Stimulated activated CD8-positive, alpha-beta memory T cell treated with anti-CD3 and anti-CD28 coated beads, Interleukin-2, amount 100 ng/mL, for 48 hours (primary cell): ENCODE results near the gene TIMM22.
"Not testable (repeated sequence)": the region's sequence is repeated elsewhere in the genome, so short reads cannot be mapped to it uniquely, and the experiment has no call there.

ENCODE experiments used
- DNase-seq, 2 donors: peaks; one replicate each; pipeline ENCODE4 v3.0.0-alpha.2; 2020; ENCODE audit warnings: low read depth in 2 of 2

The TIMM22 gene

DNA sequence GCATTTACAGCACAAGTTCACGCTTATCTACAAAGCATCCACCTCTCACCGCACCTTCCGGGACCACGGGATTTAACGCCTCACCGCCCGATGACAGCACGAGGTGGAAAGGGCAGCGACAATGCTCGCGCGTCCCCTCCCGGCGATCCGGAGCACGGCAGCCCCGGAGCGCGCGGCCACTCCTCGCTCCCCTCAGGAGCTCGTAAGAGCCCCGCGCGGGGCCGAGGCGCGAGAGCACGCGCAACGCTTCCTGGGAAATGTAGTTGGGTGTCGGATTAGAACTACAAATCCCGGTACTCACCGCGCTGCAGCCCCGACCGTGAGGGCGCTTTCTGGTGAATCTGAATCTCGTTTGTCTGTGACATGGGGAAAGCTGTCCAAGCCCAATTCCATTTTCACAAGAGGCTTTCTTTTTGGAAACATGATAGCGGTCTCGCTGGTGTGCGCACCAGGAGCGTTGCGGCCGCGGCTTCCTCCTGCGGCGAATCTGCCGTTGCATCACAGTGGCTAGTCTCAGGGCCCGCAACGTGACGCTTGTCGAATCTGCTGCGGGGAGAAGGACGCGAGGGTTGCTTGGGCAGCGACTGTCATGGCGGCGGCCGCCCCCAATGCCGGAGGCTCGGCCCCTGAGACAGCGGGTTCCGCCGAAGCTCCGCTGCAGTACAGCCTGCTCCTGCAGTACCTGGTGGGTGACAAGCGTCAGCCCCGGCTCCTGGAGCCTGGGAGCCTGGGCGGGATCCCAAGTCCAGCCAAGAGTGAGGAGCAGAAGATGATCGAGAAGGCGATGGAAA, at the start of gene TIMM22:
Gene TIMM22, plus strand, starts transcription at position 576 of the 791 bp plus-strand sequence. Its CDS starts 14 bp downstream, at position 590.
- peak; percentile 82 to 87 for DNase-seq

DNA sequence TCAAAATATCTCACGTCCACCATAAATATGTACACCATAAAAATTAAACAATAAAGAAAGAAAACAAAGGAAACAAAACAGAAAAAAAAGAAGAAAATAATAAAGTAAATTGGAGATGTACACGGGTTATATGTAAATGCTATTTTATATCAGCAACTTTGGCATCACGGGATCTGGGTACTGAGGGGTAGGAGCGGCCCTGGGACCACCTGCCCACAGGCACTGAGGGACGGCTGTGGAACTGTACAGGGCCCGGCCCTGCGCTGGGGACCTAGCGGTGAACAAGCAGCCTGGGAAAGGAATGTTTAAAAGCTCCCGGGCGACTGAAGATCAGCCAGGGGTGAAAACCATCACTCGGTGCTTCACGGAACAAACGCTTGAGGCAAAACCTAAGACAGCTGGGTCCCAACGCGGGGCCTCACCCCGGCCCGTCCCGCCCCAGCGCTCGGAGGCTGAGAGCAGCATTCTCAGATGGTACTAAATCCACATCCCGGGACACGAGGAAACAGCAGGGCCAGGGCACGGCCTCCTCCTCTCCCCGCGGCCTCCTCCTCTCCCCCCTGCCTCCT, 48.6 kb upstream of the TIMM22 start:
- DNase-seq, result no peak

DNA sequence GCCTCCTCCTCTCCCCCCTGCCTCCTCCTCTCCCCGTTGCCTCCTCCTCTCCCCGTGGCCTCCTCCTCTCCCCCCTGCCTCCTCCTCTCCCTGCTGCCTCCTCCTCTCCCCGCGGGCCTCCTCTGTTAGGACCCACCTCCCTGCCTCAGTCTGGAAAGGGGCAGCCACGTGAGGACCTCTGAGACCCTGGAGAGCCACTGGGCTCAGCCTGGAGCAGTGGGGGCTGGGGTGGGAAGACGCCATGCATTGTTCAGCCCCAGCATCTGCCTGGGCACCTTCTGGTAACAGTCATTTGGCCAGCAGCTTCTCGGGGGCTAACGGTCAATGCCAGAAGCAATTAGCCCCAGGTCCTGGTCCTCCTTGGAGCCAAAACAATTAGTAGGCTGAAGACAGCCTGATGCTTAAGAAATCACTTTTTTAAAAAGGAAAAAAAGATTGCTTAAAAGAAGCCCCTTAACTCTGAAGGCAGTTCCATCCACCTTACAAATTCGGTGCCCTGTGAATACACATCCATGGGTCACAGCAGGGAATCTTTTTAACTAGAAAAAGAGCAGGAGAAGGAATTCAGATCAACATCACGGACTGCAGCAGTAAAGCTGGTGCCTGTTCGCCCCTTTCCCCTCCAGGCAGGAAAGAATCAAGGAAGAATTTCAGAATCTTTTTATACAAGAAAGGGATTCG, 47.2 kb upstream of the TIMM22 start:
- DNase-seq, result no peak

DNA sequence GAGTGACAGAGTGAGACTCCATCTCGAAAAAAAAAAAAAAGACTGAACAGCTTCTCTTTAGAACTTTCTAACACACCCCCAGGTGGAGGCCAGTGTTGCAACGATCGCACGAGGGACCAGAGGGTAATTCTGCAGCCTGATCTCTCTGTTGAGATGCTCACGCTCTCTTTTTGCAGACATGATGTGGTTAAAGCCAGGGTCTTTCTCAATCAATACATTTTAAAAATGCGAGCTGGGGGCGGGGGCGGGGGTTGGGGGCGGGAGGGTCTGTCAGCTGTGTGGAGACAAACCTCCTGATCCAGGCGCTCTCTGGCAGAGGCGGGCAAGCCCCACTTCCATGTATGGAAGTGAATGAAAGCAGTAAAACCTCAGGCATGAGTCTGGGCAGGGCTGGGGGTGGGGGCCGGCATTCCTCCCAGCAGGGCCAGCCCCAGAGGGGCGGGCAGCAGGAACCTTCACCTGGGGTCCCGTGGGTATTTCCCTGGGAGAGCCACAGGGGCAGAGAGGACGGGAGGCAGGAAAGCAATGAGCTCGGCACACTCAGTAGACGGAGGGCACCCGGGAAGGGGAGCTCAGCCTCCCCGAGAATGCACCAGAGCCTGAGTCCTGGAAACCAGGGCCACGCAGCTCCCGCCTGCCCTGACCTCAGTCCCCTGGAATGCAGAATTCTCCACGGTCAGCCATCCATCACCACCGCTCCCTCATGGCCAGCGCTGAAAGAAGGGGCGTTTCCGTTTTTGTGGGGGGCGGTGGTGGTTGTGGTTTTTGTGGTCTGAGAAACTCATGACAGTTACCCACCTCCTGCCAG, 45.4 kb upstream of the TIMM22 start:
- DNase-seq, result no peak

DNA sequence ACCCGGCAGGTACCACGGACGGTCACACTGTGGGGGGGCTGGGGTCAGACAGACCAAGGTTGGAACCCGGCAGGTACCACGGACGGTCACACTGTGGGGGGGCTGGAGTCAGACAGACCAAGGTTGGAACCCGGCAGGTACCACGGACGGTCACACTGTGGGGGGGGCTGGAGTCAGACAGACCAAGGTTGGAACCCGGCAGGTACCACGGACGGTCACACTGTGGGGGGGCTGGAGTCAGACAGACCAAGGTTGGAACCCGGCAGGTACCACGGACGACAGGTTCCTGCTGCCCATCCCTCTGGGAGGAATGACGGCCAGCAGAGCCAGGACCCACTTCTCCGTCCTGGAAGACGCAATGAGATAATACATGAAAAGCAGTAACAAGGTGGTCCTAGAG, 44.3 kb upstream of the TIMM22 start:
- not testable (repeated sequence) for DNase-seq

DNA sequence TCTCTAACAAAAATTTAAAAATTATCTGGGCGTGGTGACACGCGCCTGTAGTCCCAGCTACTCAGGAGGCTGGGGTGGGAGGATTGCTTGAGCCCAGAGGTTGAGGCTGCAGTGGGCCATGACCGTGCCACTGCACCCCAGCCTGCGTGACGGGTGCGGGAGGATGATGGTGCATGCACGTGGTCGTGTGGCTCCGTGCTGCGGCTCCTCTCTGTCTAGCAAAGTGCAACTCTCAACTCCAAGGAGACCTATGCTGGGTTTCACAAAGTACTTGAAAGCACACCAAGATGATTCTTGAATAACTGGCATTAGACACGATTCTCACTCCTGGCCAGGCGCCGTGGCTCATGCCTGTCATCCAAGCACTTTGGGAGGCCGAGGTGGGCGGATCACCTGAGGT, 43.2 kb upstream of the TIMM22 start:
- no peak for DNase-seq

DNA sequence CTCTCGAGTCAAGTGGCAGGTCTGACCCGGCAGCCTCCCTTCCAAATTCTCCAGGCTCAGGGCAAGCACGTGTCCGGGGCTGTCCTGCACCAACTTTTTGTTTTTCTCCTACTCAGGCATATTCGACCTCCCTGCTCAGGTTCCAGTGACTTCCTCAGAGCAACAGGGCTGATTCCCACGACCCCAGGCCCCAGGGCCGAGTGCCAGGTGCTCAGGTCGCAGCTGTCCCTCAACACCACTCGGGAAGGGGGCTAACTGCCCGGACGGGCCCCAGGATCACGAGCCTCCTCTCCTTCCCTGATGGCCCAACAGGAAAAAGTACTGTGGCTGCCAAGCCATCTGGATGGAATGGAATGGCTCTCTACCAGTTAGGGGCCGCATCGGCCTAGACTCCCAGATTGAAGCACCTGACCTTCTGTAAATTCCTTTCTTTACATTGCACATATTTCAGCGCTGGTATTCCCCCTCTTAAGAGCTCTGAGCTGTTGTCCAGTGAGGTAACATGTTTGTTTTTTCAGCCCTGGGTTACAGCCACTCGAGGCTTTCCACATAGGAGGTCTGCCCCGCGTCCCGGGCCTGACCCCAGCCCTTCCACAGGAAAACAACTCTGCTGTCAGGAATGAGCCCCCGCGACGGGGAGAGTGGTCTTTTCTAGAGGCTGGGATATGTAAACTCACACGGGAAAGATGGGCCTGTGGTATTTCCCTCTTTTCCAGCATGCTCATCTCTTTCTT, 42.3 kb upstream of the TIMM22 start:
- no peak for DNase-seq

DNA sequence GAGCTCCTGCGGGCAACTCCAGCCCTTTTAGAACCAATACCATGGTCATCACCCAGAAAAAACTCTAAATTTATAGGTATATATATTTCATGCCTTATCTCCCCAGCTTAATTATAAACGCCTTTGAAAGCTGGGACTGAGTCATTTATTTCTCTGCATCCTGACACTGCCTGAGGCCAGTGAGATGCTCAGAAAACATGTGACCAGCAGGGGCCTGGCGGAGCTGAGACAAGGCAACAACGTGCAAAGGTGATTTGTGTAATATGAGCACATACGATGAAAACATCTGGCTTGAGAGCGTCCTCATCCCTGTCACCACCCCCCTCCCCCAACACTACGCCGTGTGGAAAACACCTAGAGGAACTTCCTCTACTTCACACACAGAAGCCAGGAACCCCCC, 40.0 kb upstream of the TIMM22 start:
- DNase-seq, result no peak

DNA sequence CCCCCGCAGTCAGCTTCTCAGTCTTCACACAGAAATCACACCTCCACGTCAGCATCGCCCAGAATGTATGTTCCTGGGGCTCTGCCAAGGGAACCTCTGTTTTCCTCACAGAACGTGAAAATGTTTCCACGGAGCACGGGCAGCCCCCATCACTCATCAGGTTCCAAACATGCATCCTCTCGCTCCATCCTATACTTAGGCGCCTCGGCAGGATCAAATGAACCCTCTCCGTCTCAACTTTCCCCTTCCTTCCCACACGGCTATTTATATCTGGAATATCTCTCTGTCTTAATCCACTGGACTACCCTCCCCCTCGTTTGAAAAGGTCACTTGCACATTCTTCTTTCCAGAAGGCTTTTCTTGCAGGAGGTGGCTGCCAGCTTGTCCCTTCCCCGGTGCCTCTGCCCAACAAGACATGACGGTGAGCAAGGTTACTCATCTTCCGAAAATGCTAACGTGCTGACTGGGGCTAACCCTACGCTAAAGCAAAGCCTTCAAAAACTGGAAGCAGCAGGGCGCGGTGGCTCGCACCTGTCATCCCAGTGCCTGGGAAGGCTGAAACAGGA, 39.0 kb upstream of the TIMM22 start:
- DNase-seq, result no peak

DNA sequence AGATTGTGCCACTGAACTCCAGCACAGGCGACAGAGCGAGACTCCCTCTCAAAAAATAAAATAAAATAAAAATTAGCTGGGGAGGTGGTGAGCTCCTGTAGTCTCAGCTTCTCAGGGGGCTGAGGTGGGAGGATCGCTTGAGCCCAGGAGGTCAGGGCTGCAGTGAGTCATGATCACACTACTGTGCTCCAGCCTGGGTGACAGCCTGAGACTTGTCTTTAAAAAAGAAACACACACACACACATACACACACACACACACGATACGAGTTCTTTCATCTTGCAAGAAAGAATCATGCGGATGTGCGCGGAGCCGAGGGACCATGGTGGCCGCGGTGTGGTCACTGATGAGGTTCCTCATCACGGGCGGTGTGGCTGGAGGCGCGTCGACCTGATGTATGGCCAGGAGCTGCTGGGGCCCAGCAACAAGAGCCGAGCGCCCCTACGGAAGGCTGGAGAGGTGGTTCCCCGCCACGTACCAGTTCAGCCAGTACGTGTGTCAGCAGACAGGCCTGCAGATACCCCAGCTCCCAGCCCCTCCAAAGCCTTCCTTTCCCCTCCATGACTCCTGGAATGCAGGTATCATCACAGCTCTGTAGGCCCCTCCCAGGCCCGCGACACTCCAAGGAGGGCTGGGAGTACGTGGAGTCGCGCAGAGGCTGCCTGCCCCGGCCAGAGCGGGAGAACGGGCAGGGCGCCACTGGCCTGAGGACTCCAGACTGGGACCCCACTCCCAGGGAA, 38.0 kb upstream of the TIMM22 start:
- DNase-seq, result no peak

DNA sequence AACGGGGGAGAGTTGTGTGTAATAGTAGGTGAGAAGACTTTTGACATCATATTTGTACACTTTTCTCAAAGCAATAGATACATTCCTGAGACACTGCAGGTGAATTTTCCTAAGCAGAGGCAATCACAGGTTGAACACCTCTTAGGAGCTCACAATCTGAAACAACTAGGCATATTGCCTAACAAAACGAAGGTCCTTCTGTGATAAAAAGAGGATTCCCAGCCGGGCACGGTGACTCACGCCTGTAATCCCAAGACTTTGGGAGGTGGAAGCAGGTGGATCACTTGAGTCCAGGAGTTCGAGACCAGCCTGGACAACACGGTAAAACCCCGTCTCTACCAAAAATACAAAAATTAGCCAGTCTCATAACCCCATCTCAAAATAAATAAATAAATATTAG, 34.8 kb upstream of the TIMM22 start:
- no peak for DNase-seq

DNA sequence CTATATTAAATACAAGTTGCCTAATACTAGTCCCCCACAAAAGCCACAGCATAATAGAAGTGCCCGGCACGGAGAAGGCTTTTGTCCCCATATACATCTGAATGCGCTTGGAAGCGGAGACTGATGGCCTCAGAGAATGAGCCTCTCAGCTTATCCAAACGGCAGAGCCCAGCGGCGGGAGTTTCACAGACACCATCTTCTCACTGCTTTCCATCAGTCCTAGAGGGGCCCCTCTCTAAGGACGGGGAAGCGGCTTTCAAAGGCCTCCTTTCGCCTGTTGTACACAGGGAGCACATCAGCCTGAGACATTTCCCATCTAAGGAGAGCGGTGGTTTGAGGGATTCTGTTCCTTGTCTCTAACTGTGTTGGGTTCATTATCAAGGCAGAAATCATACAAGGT, 34.3 kb upstream of the TIMM22 start:
- DNase-seq, result no peak

DNA sequence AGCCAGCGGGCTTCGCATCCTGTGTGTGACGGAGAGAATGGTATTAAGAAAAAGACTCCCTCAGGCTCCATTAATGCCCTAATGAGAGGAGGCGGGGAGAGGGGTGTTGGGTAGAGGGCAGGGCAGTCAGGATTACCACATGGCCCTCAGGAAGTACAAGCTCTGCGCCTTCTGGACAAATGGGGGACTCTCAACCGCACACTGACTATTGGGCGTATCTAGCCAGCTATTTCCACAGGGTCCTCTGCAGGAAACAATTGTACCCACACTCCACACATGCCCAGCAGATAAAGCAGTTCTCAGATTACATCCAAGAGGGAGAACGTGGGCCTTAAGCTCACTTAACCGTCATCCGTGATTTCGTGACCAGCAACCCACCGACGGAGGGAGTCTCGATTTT, 32.1 kb upstream of the TIMM22 start:
- no peak for DNase-seq

DNA sequence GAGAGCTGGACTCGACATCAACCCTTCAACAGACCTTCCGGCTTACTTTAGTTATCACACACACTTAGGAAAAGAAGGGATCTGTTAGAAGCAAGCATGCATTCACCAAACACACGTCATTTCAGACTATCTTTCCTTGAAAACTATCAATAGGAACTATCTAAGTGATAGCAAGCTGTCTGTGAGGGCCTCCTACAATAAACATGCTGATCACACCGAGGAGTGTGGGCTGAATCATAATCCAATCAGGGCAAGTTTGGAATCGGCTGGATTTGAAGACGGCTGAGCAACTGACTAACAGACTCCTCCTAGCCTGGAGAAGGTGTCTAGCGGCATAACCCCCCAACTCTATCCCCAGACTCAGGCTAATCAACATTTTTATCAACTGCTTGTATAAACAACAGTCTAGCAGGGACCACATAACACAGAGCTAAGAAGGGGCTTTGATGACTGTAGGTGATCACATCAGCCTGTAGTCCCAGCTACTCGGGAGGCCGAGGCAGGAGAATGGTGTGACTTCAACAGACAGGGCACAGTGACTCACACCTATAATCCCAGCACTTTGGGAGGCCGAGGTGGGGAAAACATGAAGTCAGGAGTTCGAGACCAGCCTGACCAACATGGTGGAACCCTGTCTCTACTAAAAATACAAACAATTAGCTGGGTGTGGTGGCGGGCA, 31.5 kb upstream of the TIMM22 start:
- DNase-seq, result no peak

DNA sequence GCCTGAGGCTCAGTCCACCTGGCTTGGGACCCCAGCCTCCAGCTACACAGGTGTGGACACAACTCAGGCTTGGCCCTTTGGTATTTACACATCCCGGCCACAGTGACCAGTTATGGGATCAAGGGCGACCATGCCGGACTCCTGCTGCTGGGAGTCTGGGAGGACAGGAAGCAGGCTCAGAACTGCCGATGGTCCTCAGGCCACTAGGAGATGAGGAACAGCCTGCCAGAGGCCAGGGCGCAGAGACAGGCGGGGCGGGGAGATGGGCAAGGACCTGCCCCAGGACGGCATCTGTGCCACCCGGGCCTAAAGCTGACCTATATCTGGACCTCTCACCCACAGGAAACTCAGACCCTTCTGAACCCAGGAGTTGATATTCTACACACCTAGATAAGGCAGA, 29.8 kb upstream of the TIMM22 start:
- no peak for DNase-seq

DNA sequence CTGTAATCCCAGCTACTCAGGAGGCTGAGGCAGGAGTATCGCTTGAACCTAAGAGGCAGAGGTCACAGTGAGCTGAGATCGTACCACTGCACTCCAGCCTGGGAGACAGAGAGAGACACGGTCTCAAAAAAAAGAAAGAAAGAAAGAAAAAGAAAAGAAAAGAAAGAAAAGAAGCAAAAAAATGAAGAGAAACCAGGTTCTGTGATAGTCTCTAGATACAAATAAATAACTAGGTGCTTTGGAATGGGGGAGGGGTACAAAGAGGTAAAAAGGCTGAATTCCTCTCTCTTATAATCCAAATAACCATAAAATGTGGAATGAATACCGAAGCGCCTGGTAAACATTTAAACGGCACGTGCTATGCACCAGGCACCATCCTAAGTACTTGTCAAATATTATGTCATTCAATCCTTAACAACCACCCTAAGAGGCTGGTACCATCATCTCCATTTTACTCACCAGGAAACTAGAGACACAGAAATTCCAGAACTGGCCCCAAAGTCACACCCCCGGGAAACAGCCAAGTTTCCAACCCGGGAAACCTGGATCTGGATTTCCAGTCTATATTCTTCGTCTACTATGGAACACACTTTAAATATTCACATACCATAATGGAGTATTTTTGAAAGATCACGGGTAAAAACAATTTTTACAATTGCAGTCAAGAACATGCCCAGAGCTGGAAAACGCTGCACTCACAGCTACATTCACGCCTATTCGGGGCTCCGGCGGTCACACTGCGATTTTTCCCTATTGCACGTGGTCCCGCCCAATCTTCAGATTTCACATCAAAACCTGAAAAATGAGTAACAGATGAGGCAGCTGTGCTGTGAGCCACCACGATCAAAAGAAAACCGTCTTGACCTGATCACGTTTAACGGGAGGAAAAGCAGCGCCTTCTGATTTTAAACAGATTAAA, 27.9 kb upstream of the TIMM22 start:
- no peak for DNase-seq

DNA sequence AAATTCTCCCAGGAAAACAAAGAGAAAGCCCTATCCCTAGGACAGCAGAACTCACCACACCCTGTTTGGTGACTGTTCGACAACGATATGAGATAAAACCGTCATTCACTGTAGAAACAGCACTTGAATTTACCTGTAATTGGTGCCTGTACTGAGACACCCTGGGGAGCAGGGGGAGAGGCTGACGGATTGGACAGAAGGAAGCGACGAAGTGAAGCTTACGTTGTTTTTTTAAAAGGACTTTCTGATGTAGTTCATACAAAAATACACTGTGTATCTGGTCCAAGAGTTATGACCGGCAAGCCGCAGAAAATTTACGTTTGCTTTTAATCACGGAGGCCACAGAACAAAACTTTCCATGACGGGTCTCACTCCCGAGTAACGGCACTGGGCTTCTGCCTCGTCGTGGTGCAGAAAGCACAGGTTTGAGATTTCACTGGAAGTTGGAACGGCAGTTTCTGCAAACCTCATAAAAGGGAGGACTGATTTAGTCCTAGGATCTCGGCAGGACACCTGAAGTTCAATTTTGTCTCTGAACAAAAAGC, 27.0 kb upstream of the TIMM22 start:
- DNase-seq, result no peak

DNA sequence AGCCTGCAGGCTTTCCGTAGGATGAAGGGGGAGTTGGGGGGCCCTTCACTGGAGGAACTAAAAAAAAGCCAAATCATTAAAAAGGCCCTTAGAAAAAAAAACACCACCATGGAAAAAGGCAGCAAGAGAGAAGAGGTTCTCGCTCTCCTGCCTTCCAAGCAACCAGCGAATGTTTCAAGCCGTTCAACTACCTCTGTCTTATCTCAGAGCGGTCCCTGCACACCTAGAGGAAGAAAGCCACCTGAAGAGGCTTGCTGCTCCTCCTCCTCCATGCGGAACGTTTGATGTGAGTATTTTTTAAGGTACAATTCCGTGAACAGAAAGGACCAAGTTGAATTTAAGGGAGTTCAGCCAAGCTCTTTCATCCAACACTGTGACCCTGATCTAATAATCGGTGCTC, 26.6 kb upstream of the TIMM22 start:
- no peak for DNase-seq

DNA sequence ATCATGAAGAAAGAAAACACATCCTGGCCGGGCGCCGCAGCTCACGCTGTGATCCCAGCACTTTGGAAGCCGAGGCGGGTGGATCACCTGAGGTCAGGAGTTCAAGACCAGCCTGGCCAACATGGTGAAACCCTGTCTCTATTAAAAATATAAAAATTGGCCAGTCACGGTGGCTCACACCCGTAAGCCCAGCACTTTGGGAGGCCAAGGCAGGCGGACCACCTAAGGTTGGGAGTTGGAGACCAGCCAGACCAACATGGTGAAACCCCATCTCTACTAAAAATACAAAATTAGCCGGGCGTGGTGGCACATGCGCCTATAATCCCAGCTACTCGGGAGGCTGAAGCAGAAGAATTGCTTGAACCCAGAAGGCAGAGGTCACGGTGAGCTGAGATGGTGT, 25.1 kb upstream of the TIMM22 start:
- not testable (repeated sequence) for DNase-seq
